ENCODE measurements around the gene RNF13.

- TF ChIP-seq CTCF (IDR thresholded peaks at IDR 0.05; ENCODE audit: insufficient read depth, low read length, poor library complexity, severe bottlenecking) (no peak), EZH2phosphoT487 (conservative IDR thresholded peaks at IDR 0.05; ENCODE audit: low read length) (no peak)
Measured at GRCh38 chr3:149967086-149967685, 154.2 kb downstream of the RNF13 start.
